Left renal pelvis (tissue), 4 donors: ENCODE results near the gene IL17RE. TPM values are rescaled to one million over a fixed set of nuclear protein-coding genes. Genes with fewer than 3 reads are reported as not detected.
"Not testable (repeated sequence)": the region's sequence is repeated elsewhere in the genome, so short reads cannot be mapped to it uniquely, and the experiment has no call there.

Source experiments
- DNase-seq, 4 donors: peaks; one replicate each; pipeline ENCODE4 v3.0.0-alpha.2; 2013; ENCODE audit warnings: low read depth in 4 of 4, low spot score in 3 of 4
- polyA plus RNA-seq, 4 donors: library from polyadenylated mRNA; unstranded; fragments of 120-200 nt; gene quantifications; one replicate each; pipeline ENCODE4 v1.2.1, GENCODE V29; 2013; ENCODE audit not compliant: insufficient read length in 4 of 4

Gene IL17RE
- polyA plus RNA-seq, 4 donors = 1.8 to 20.1 (median 14.7) TPM

DNA sequence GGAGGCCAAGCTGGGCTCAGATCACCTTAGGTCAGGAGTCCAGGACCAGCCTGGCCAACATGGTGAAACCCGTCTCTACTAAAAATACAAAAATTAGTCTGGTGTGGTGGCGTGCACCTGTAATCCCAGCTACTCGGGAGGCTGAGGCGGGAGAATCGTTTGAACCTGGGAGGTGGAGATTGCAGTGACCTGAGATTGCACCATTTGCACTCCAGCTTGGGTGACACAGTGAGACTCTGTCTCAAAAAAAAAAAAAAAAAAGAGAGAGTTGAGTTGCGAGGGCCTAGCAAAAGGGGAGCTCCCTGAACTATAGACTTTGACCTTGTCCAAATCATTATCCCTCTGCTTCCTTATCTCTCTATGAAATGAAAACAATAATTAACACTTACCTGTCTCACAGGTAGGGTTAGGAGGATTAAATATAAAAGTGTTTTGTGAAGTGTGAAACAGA is 1.7 kb upstream of the IL17RE start:
- DNase-seq = not testable (repeated sequence)

DNA sequence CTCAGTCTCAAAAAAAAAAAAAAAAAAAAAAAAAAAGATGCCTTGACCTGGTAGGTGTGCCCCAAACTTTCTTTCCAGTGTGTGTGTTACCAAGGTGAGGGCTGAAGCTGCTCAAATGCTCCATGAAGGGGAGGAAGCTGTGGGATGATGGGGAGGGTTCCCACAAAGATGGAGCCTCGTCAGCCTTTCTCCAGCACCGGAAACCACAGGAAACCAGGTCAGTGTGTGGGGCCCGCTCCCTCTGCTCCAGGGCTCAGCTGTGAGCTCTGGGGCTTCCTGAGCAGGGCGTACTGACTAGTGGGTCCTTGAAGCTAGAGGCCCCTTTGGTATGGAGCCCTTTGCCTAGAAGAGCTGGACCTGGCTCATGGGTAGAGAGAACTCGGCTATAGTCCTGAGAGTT is 681 bp upstream of the IL17RE start:
- DNase-seq = no peak

DNA sequence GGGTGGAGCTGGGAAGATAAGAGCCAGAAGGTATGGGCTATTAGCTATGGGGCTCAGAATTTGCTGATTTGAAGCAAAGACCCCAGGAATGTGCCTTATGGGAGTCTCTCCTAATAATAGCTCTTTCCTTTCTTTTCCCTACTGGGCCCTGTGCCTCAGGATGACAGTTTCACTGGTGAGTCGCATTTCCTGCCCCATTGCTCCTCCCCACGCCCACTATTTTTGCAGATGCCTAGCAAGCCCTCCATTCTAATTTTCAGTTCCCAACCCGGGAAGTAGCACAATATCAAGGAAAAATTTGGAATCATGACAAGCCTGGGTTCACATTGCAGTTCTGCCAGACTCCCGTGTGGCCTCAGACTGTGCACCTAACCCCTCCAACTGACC is 583 bp downstream of the IL17RE start:
- DNase-seq = no peak

DNA sequence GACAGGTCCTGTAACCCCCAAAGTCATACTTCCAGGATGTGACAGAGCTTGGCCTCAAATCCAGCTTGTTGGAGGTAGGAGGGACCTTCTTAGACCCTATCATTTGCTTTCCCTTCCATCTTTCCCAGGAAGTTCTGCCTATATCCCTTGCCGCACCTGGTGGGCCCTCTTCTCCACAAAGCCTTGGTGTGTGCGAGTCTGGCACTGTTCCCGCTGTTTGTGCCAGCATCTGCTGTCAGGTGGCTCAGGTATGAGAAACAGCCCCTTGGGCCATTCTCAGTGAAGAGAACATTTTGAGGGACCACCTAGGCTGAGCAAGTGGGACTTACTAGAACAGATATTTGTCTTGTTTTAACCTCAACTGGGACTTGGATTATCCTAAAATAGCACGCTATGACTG is 1.3 kb downstream of the IL17RE start:
- no peak for DNase-seq

DNA sequence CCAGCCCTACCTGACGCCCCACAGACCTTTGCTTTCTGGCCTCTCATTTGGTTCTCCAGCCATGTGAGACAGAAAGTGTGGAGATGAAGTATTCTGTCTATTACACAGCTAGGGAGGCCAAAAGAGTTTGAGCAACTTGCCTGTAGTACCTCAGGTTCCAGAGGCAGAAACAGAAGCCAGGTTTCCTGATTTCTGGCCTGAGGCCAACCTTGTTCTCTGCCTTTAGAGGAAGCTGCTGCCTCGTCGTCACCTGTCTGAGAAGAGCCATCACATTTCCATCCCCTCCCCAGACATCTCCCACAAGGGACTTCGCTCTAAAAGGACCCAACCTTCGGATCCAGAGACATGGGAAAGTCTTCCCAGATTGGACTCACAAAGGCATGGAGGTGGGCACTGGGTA is 3.8 kb downstream of the IL17RE start:
- no peak for DNase-seq

DNA sequence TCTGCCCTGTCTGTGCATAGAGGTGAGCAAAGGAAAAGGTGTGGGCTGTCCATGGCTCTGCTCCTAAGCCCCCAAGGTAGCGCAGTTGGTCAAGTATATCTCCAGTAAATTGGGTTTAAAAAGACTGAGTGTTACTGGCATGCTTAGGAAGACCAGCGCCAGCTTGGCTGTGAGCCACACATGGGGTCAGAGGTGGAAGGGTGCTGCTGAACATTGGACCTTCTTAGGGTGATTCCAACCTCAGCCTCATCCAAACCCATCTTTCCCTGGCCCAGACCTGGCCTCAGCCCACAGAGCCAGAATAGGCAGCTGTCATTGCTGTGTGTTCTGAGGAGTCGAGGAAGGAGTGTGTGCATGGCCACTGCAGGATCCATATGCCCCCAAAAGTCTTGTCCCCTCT is 5.6 kb downstream of the IL17RE start:
- no peak for DNase-seq

DNA sequence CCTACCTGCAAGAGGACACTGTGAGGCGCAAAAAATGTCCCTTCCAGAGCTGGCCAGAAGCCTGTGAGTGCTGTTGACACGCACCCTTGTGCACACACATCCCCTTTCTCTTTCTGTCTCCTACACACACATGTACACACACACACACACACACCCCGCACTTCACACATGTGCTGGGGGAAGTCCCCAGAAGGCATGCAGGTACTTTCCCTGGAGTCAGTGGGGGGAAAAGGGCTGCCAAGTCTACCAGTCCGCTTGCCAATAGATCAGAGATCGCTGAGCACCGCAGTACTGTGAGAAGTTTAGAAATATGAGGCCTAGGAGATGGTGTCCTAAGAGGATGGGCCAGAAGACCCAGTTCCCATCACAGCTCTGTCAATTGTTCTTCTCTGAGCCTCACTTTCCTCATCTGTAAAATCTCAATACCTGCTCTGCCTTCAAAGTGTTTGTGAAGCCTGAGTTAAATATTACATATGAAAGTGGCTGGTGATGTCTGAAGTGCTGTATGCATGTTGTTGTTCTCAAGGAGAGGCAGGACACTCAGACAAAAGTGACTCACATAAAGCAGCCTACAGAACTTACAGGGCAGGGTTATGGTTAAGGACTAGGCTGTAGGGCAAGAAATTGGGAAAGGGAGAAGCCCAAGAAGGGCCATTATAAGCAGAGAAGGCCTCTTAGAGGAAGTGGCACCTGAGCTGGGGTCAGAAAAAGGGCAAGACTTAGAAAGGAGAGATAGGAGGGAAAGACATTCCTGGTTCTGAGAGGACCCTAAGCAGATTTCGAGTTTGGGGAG is 6.8 kb downstream of the IL17RE start:
- no peak for DNase-seq

DNA sequence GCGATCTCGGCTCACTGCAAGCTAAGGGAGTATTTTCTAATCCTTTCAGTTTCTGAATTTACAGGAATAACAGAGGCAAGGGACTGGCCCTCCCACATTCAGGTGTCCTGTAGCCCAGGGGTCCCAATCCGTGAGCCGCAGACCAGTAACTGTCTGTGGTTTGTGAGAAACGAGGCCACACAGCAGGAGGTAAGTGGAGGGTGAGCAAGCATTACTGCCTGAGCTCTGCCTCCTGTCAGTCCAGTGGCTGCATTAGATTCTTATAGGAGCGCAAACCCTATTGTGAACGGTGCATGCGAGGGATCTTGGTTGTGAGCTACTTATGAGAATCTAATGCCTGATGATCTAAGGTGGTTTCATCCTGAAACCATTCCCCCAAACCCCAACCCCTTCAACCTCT is 9.2 kb downstream of the IL17RE start:
- DNase-seq = no peak

DNA sequence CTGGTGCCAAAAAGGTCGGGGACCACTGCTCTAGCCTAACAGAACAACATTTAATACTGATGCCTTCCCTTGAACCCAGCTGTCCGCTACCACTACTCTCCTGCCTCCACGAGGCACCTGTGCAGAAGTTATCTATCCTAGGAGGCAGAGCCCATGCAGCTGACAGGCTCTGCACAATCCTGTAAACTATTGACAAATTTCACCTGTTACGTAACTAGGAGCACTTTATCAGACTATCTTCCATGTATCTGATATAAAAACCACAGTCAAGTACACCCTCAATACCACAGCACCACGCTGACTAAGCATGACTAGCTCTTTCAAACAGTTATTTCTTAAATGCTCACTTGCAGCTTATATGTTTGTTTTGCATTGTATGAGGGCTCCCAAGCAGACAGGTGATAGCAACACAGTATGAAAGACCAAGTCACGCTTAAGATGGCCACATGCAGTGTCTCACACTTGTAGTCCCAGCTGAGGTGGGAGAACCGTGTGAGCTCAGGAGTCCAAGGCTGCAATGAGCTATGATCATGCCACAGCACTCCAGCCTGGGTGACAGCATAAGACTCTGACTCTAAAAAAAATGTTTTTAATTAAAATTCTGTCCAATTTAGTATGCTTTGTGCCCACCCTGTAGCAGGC is 9.8 kb downstream of the IL17RE start:
- no peak for DNase-seq

DNA sequence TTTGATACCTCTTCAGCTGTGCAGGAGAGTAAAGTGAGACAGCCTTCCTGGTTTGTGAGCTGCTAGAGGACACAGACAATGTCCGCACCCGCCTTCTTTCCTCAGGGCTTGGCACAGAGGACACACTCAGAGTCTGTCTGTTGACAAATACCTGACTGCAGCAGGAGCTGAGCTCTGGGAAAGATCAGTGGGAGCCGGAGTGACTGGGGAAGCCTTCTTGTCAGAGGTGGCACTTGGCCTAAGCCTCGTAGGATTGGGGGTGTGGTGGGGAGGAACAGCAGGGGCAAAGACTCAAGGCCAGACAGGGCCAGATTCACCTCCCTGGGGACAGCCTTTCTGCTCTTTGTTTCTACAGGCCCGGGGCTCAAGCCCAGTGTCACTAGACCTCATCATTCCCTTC is 11.0 kb downstream of the IL17RE start:
- DNase-seq = no peak

DNA sequence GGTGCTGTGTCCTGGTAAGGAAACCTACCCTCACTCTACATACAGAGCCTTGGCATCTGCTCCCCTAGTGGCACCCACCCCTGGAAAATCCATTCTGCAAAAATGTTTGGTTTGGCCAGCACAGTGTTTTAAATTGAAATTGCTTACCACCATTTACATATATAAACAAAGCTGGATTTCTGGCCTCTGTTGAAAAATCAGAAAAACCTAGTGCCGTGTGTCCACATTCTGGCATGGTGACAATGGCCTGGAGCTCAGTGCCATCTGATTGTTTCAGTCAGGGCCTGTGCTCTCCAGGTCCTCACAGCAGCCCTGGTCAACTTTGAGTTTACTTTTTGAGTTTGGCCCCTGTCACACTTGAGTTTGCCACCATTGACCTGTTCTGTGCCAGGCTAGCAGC is 11.4 kb downstream of the IL17RE start:
- no peak for DNase-seq

DNA sequence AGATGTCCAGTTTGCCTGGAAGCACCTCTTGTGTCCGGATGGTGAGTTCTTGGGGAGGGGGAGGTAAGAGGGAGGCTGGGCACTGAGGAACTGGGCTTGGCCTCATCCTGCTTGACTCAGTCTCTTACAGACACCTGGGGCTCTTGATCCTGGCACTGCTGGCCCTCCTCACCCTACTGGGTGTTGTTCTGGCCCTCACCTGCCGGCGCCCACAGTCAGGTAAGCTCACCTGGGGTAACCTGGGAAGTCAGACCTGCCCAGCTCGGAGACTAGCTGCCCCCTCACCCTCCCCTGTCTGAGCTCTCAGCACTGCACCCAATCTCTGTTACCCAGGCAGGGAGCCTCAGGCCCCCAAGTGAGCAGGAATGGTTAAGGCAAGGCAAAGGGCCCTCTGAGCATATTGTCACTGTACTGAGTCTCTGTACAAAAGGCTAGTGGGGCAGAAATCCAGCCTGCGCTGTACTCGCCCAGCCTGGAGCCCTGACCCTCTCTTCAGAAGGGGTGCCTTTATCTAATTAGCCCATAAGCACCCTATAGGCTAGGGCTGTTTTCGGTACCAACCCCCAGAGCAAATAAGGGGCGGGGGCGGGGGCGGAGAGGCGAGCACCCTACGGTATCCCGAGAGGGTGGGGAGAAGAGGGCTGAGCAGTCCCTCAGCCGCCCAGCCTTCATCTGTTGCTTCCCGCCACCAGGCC is 12.1 kb downstream of the IL17RE start:
- no peak for DNase-seq

DNA sequence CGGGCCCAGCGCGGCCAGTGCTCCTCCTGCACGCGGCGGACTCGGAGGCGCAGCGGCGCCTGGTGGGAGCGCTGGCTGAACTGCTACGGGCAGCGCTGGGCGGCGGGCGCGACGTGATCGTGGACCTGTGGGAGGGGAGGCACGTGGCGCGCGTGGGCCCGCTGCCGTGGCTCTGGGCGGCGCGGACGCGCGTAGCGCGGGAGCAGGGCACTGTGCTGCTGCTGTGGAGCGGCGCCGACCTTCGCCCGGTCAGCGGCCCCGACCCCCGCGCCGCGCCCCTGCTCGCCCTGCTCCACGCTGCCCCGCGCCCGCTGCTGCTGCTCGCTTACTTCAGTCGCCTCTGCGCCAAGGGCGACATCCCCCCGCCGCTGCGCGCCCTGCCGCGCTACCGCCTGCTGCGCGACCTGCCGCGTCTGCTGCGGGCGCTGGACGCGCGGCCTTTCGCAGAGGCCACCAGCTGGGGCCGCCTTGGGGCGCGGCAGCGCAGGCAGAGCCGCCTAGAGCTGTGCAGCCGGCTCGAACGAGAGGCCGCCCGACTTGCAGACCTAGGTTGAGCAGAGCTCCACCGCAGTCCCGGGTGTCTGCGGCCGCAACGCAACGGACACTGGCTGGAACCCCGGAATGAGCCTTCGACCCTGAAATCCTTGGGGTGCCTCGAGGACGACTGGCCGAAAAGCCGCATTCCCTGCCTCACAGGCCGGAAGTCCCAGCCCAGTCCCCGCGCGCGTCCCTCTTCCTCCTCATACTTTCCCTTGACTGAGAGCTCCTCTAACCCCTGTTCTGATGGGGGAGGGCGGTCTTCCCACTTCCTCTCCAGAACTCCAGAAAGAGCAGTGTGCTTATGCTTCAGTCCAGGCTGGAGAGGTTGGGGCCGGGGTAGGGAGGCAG is 12.8 kb downstream of the IL17RE start:
- DNase-seq = peak in 1 of 4 donors; percentile 50

DNA sequence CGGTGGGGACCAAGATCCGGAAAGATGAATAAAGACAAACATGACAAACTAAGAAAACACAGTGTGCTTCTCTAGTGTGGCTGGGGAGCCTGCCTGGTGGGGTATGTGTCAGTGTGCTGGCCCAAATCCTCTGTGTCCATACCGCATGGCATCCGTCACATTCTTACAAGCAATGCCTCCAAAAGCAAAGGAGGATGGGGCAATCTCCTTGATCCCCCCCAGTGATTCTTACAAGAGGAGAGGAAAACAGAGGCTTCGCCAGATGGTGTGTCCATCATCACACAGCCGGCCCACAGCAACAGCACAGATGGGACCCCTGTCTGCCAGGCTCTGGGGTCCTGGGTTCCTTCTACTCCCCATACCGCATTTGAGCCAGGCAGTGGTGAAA is 13.7 kb downstream of the IL17RE start:
- no peak for DNase-seq

DNA sequence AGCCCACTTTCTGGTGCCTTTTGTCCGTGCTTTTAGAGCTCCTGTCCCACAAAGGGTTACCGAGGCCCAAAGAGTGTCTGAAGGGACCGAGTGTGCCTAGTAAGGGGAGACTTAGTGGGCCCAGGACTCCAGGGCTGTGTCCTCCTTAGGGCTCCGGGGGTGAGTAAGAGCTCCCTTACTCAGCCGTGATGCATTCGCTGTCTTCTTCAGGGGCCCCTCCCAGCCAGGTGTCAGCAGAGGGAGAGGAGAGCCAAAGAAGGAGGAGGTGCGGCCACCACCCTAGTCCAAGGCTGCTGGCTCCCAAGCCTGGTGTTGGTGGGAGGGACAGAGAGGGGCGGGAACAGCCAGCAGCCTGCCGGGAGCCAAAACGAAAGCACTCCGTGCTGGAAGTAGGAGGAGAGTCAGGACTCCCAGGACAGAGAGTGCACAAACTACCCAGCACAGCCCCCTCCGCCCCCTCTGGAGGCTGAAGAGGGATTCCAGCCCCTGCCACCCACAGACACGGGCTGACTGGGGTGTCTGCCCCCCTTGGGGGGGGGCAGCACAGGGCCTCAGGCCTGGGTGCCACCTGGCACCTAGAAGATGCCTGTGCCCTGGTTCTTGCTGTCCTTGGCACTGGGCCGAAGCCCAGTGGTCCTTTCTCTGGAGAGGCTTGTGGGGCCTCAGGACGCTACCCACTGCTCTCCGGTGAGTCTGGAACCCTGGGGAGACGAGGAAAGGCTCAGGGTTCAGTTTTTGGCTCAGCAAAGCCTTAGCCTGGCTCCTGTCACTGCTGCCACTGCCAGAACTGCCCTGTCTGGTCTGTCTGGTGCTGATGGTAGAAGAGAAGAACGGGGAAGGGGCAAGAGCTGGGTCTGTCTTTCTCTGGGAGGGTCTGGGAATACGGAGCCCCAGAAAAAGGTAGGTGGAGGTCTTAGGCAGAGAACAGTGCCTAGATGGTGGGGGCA is 14.4 kb downstream of the IL17RE start, which contains the start of gene IL17RC:
IL17RC (plus strand) TSS at position 365 of the 947 bp plus-strand sequence; CDS start at position 583, 218 bp downstream.
- peak in 2 of 4 donors; percentile 66 to 67 for DNase-seq

DNA sequence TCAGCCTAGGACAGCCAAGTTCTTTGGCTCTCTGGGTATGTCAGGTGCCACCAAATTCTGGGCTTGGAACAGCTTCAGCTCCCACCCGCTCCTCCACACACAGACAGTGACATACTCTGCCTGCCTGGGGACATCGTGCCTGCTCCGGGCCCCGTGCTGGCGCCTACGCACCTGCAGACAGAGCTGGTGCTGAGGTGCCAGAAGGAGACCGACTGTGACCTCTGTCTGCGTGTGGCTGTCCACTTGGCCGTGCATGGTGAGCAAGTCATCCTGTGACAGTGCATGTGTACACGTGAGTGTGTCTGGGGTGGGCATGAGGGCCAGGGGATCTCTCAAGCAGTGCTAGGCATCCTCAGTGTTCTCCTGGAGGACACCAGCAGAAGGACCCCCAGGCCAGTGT is 15.2 kb downstream of the IL17RE start:
- DNase-seq = no peak

DNA sequence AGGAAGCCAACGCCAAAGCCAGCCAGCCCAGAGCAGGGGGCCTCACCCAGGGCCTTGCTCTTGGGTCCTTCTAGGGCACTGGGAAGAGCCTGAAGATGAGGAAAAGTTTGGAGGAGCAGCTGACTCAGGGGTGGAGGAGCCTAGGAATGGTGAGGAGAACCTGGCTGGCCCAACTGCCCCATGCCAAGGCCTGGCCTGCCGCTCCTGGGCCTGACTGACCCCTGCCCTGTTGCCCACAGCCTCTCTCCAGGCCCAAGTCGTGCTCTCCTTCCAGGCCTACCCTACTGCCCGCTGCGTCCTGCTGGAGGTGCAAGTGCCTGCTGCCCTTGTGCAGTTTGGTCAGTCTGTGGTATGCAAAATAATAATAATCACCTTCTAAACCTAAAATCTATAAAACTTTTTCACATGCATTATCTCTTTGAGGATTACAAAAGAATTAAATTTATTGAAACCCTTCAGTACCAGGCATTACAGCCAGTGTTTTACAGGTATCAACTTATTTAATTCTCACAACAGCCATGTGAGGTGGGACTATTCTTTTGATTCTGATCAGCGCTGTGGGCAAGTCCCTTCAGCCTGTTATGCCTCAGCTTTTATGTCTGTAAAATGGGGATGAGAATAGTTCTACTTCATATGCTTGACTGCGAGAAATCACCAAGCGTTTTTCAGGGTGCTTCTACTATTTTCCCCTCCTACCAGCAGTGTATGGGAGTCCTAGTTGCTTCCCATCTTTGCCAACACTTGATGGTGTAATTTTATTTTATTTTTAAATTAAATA is 15.8 kb downstream of the IL17RE start:
- DNase-seq = no peak

DNA sequence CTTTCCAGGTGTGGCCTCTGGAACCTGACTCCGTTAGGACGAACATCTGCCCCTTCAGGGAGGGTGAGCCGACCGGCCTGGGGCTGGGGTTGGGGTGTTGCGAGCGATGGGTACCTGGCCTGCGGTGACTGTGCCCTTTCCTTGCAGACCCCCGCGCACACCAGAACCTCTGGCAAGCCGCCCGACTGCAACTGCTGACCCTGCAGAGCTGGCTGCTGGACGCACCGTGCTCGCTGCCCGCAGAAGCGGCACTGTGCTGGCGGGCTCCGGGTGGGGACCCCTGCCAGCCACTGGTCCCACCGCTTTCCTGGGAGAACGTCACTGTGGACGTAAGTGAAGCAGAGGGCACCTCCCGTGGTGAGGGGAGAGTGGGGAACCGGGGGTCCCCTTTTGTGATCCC is 25.5 kb downstream of the IL17RE start:
- DNase-seq = no peak
